Measurements from ENCODE around the gene C9orf40.

C9orf40 gene

GRCh38 chr9:74951107-74951720 lies 1.5 kb downstream of the C9orf40 start:
- H3K9ac ChIP-seq (ENCODE audit: insufficient read length): peak overlapping the region; percentile 98
- no peaks in the 10 kb centered on the region for H3K36me3 ChIP-seq (ENCODE audit: insufficient read depth, low read length)
- TF ChIP-seq FOXP2 (optimal IDR thresholded peaks at IDR 0.05; ENCODE audit: control extremely low read depth, extremely low read length, insufficient read depth) (no peak), POLR2AphosphoS5 (IDR thresholded peaks at IDR 0.05; ENCODE audit: borderline replicate concordance, low read depth, low read length) (no peak), EZH2 (IDR thresholded peaks at IDR 0.05) (no peak)
- H3K9me3 ChIP-seq (ENCODE audit: low read depth, low read length): no peaks in the 10 kb centered on the region
- H3K27ac ChIP-seq: no peak overlapping the region
- no peak for DNase-seq (ENCODE audit: low read depth, low spot score)
- H3K4me3 ChIP-seq: peak overlapping the region; percentile 97

- TF ChIP-seq EZH2 (IDR thresholded peaks at IDR 0.05) (no peak), FOXP2 (optimal IDR thresholded peaks at IDR 0.05; ENCODE audit: control extremely low read depth, extremely low read length, insufficient read depth) (no peak), POLR2AphosphoS5 (IDR thresholded peaks at IDR 0.05; ENCODE audit: borderline replicate concordance, low read depth, low read length) (no peak)
- Histone ChIP-seq H3K27ac (peak overlapping the region; percentile 48; the same call in 1 of the 2 replicates), H3K36me3 (ENCODE audit: insufficient read depth, low read length) (no peaks in the 10 kb centered on the region), H3K4me3 (peak overlapping the region; percentile 97), H3K9ac (ENCODE audit: insufficient read length) (peak overlapping the region; percentile 43), H3K9me3 (ENCODE audit: low read depth, low read length) (no peaks in the 10 kb centered on the region)
- no peak for DNase-seq (ENCODE audit: low read depth, low spot score)
Observed at GRCh38 chr9:74949859-74950855, 2.6 kb downstream of the C9orf40 start.

- Histone ChIP-seq H3K36me3 (ENCODE audit: insufficient read depth, low read length) (no peaks in the 10 kb centered on the region), H3K27ac (no peak overlapping the region), H3K4me3 (no peak overlapping the region), H3K9me3 (ENCODE audit: low read depth, low read length) (no peaks in the 10 kb centered on the region), H3K9ac (ENCODE audit: insufficient read length) (peak overlapping the region; percentile 43)
- TF ChIP-seq FOXP2 (optimal IDR thresholded peaks at IDR 0.05; ENCODE audit: control extremely low read depth, extremely low read length, insufficient read depth): no peak
- TF ChIP-seq EZH2 (IDR thresholded peaks at IDR 0.05): no peak
- TF ChIP-seq POLR2AphosphoS5 (IDR thresholded peaks at IDR 0.05; ENCODE audit: borderline replicate concordance, low read depth, low read length): no peak
- DNase-seq (ENCODE audit: low read depth, low spot score): no peak
Observed at GRCh38 chr9:74948937-74949336, 3.8 kb downstream of the C9orf40 start.

- no peak overlapping the region for H3K4me3 ChIP-seq
- H3K9me3 ChIP-seq (ENCODE audit: low read depth, low read length): no peaks in the 10 kb centered on the region
- no peak overlapping the region for H3K9ac ChIP-seq (ENCODE audit: insufficient read length)
- H3K27ac ChIP-seq: no peak overlapping the region
- TF ChIP-seq FOXP2 (optimal IDR thresholded peaks at IDR 0.05; ENCODE audit: control extremely low read depth, extremely low read length, insufficient read depth) (no peak), EZH2 (IDR thresholded peaks at IDR 0.05) (no peak), POLR2AphosphoS5 (IDR thresholded peaks at IDR 0.05; ENCODE audit: borderline replicate concordance, low read depth, low read length) (no peak)
- no peak for DNase-seq (ENCODE audit: low read depth, low spot score)
- H3K36me3 ChIP-seq (ENCODE audit: insufficient read depth, low read length): no peaks in the 10 kb centered on the region
Observed at GRCh38 chr9:74946686-74947085, 6.0 kb downstream of the C9orf40 start.

GRCh38 chr9:74942801-74943200 lies 9.9 kb downstream of the C9orf40 start:
- Histone ChIP-seq H3K9me3 (ENCODE audit: low read depth, low read length) (no peaks in the 10 kb centered on the region), H3K9ac (ENCODE audit: insufficient read length) (no peak overlapping the region), H3K27ac (no peak overlapping the region), H3K4me3 (no peak overlapping the region), H3K36me3 (ENCODE audit: insufficient read depth, low read length) (no peaks in the 10 kb centered on the region)
- DNase-seq (ENCODE audit: low read depth, low spot score): no peak
- TF ChIP-seq EZH2 (IDR thresholded peaks at IDR 0.05): no peak

- DNase-seq (ENCODE audit: low read depth, low spot score): no peak
- TF ChIP-seq FOXP2 (optimal IDR thresholded peaks at IDR 0.05; ENCODE audit: control extremely low read depth, extremely low read length, insufficient read depth): no peak
- no peak for TF ChIP-seq EZH2 (IDR thresholded peaks at IDR 0.05)
- no peak for TF ChIP-seq POLR2AphosphoS5 (IDR thresholded peaks at IDR 0.05; ENCODE audit: borderline replicate concordance, low read depth, low read length)
- H3K4me3 ChIP-seq: no peak overlapping the region
- H3K36me3 ChIP-seq (ENCODE audit: insufficient read depth, low read length): no peaks in the 10 kb centered on the region
- H3K27ac ChIP-seq: no peak overlapping the region
- no peaks in the 10 kb centered on the region for H3K9me3 ChIP-seq (ENCODE audit: low read depth, low read length)
- H3K9ac ChIP-seq (ENCODE audit: insufficient read length): no peak overlapping the region
Observed at GRCh38 chr9:74940600-74940999, 12.1 kb downstream of the C9orf40 start.

- no peak for DNase-seq (ENCODE audit: low read depth, low spot score)
- Histone ChIP-seq H3K36me3 (ENCODE audit: insufficient read depth, low read length) (no peaks in the 10 kb centered on the region), H3K4me3 (no peak overlapping the region), H3K27ac (no peak overlapping the region), H3K9ac (ENCODE audit: insufficient read length) (no peak overlapping the region), H3K9me3 (ENCODE audit: low read depth, low read length) (no peaks in the 10 kb centered on the region)
- no peak for TF ChIP-seq POLR2AphosphoS5 (IDR thresholded peaks at IDR 0.05; ENCODE audit: borderline replicate concordance, low read depth, low read length)
- TF ChIP-seq FOXP2 (optimal IDR thresholded peaks at IDR 0.05; ENCODE audit: control extremely low read depth, extremely low read length, insufficient read depth): no peak
- no peak for TF ChIP-seq EZH2 (IDR thresholded peaks at IDR 0.05)
Observed at GRCh38 chr9:74935008-74935407, 17.7 kb downstream of the C9orf40 start.

- H3K4me3 ChIP-seq: no peak overlapping the region
- TF ChIP-seq EZH2 (IDR thresholded peaks at IDR 0.05) (no peak), POLR2AphosphoS5 (IDR thresholded peaks at IDR 0.05; ENCODE audit: borderline replicate concordance, low read depth, low read length) (no peak), FOXP2 (optimal IDR thresholded peaks at IDR 0.05; ENCODE audit: control extremely low read depth, extremely low read length, insufficient read depth) (no peak)
- no peaks in the 10 kb centered on the region for H3K36me3 ChIP-seq (ENCODE audit: insufficient read depth, low read length)
- no peaks in the 10 kb centered on the region for H3K9me3 ChIP-seq (ENCODE audit: low read depth, low read length)
- H3K9ac ChIP-seq (ENCODE audit: insufficient read length): no peak overlapping the region
- DNase-seq (ENCODE audit: low read depth, low spot score): no peak
- H3K27ac ChIP-seq: no peak overlapping the region
Observed at GRCh38 chr9:74921737-74922136, 31.0 kb downstream of the C9orf40 start.
